Retinal pigment epithelial cell (primary cell): Measurements from ENCODE around the gene TMEM242.

Experiments
- DNase-seq: peaks from one replicate; pipeline ENCODE4 v3.0.0-alpha.2; 2010; ENCODE audit warnings: low read depth
- H3K4me3 ChIP-seq: 2 replicates; pipeline ENCODE4 v1.5.1; 2011; ENCODE audit warnings: mild to moderate bottlenecking, low read length, control low read depth, moderate library complexity
- CTCF ChIP-seq: conservative IDR thresholded peaks from 2 replicates; pipeline ENCODE4 v1.5.1; 2011; ENCODE audit warnings: low read depth, low read length, control low read depth, inconsistent platforms

The TMEM242 gene

GRCh38 chr6:157267654-157268053 is 55.7 kb downstream of the TMEM242 start:
- no peak overlapping the region for H3K4me3 ChIP-seq
- no peak for DNase-seq
- no peak for TF ChIP-seq CTCF

- no peak overlapping the region for H3K4me3 ChIP-seq
- DNase-seq, result no peak
- no peak for TF ChIP-seq CTCF
Observed at GRCh38 chr6:157267109-157267611, 56.2 kb downstream of the TMEM242 start.

GRCh38 chr6:157266274-157267101 is 56.8 kb downstream of the TMEM242 start:
- no peak overlapping the region for H3K4me3 ChIP-seq
- no peak for TF ChIP-seq CTCF
- DNase-seq, result no peak

DNA sequence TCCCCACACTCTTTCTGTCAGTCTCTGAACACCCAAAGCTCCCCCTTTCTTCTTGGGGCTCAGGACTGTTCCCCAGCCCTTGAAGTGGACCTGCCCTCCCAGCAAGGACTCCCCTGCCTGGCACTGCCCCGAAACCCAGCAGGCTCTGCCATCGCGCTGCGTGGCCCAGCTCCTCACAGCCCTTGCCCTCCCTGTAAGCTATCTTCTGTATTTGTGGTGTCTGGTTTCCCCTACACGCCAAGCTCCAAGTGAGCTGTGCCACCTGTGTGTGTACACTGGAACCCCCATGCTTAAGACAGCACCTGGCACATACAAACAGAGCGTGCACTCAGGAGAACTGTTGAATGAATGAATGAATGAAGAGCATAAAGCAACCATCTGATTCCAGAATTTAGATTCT is 57.7 kb downstream of the TMEM242 start:
- TF ChIP-seq CTCF, result no peak
- no peak for DNase-seq
- H3K4me3 ChIP-seq, result no peak overlapping the region

- no peak overlapping the region for H3K4me3 ChIP-seq
- DNase-seq, result no peak
- TF ChIP-seq CTCF, result no peak
Observed at GRCh38 chr6:157265186-157265585, 58.1 kb downstream of the TMEM242 start.

- DNase-seq, result no peak
- no peak for TF ChIP-seq CTCF
- no peak overlapping the region for H3K4me3 ChIP-seq
Observed at GRCh38 chr6:157264701-157265100, 58.6 kb downstream of the TMEM242 start.

- no peak for DNase-seq
- H3K4me3 ChIP-seq, result no peak overlapping the region
- no peak for TF ChIP-seq CTCF
Observed at GRCh38 chr6:157263881-157264397, 59.4 kb downstream of the TMEM242 start.
